Measurements from ENCODE around the gene DGKH. TPM values are rescaled to one million over a fixed set of nuclear protein-coding genes. Genes with fewer than 3 reads are reported as not detected.

The DGKH gene
- total and polyA plus RNA-seq, 9 of the 15 experiments (the other 6 are each of a cell fraction or from before 2014, with no cell fraction given): 0.38 to 4.4 (median 3.1) TPM

DNA sequence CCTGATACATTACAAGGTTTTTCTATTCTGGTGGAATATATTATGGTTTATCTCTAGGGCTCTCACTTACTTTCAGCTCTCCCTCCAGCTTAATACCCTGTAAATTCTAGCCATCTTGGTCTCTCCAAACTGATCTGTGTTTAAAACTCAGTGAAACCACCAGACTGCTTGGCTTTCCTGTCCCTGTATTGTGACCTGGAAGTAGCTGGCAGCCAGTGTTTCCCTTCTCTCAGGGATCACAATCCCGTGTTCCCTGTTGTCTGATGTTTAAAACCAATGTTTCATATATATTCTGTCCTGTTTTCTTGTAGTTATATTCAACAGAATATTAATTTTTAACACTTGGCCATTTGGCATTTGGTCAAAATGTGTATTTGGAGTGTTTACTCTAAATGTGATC lies 231.5 kb downstream of the DGKH start (continued):
- TF ChIP-seq VEZF1 (CRISPR knock-in tag; IDR thresholded peaks at IDR 0.05) (no peak), EWSR1 (IDR thresholded peaks at IDR 0.05; ENCODE audit: borderline replicate concordance, low read depth, partially characterized antibody) (no peak), UBTF (IDR thresholded peaks at IDR 0.05; ENCODE audit: borderline replicate concordance in 1 of 2, low read depth in 2 of 2, low read length in 2 of 2) (no peak), STAT5A (IDR thresholded peaks at IDR 0.05; ENCODE audit: borderline replicate concordance, low read length) (no peak), ZNF79 (CRISPR knock-in tag; IDR thresholded peaks at IDR 0.05; ENCODE audit: low read depth) (no peak), NFRKB (IDR thresholded peaks at IDR 0.05; ENCODE audit: low read depth) (no peak), NFXL1 (CRISPR knock-in tag; IDR thresholded peaks at IDR 0.05) (no peak), ZFPM2 (CRISPR knock-in tag; IDR thresholded peaks at IDR 0.05) (no peak)

Measured in K562 (cell line).